Nephron progenitor cell (in vitro differentiated cells): Measurements from ENCODE around the gene TEX2.

Experiments
- DNase-seq: peaks from one replicate; pipeline ENCODE4 v3.0.0; 2021
- H3K27ac Mint-ChIP-seq: 2 replicates; pipeline ENCODE4 v1.8.0; 2021; ENCODE audit warnings: mild to moderate bottlenecking, moderate library complexity, mixed read lengths
- H3K27me3 Mint-ChIP-seq: 2 replicates; pipeline ENCODE4 v1.8.0; 2021; ENCODE audit warnings: mild to moderate bottlenecking, low read depth, mixed read lengths; ENCODE audit not compliant: poor library complexity
- H3K36me3 Mint-ChIP-seq: 2 replicates; pipeline ENCODE4 v1.8.0; 2021; ENCODE audit warnings: low read depth, mixed read lengths
- H3K4me1 Mint-ChIP-seq: 2 replicates; pipeline ENCODE4 v1.8.0; 2021; ENCODE audit warnings: mixed read lengths
- H3K4me3 Mint-ChIP-seq: 2 replicates; pipeline ENCODE4 v1.8.0; 2021; ENCODE audit warnings: mild to moderate bottlenecking, moderate library complexity, mixed read lengths
- H3K9me3 Mint-ChIP-seq: 2 replicates; pipeline ENCODE4 v1.8.0; 2021; ENCODE audit warnings: mild to moderate bottlenecking, moderate library complexity, mixed read lengths
- TF ChIP-seq, protein P1 (sequence below): fragments of 200-600 bp; sonication (generic); IDR thresholded peaks from 2 replicates; pipeline ENCODE4 v1.5.0; 2021; ENCODE audit warnings: antibody characterized with exemption

The TEX2 gene

GRCh38 chr17:64282753-64283080 lies 19.7 kb upstream of the TEX2 start:
- H3K4me3 Mint-ChIP-seq, result no peak overlapping the region
- H3K36me3 Mint-ChIP-seq, result no peaks in the 10 kb centered on the region
- H3K27ac Mint-ChIP-seq, result no peak overlapping the region
- TF ChIP-seq, protein P1, sequence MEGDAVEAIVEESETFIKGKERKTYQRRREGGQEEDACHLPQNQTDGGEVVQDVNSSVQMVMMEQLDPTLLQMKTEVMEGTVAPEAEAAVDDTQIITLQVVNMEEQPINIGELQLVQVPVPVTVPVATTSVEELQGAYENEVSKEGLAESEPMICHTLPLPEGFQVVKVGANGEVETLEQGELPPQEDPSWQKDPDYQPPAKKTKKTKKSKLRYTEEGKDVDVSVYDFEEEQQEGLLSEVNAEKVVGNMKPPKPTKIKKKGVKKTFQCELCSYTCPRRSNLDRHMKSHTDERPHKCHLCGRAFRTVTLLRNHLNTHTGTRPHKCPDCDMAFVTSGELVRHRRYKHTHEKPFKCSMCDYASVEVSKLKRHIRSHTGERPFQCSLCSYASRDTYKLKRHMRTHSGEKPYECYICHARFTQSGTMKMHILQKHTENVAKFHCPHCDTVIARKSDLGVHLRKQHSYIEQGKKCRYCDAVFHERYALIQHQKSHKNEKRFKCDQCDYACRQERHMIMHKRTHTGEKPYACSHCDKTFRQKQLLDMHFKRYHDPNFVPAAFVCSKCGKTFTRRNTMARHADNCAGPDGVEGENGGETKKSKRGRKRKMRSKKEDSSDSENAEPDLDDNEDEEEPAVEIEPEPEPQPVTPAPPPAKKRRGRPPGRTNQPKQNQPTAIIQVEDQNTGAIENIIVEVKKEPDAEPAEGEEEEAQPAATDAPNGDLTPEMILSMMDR, result no peak
- peaks cover 26% of the 10 kb centered on the region for H3K4me1 Mint-ChIP-seq
- no peak for DNase-seq
- no peaks in the 10 kb centered on the region for H3K9me3 Mint-ChIP-seq
- peaks cover 6% of the 10 kb centered on the region for H3K27me3 Mint-ChIP-seq

- TF ChIP-seq, protein P1, result peak; percentile 74
- peak; percentile 56 for DNase-seq
- H3K4me1 Mint-ChIP-seq, result peaks cover 32% of the 10 kb centered on the region
- H3K9me3 Mint-ChIP-seq, result no peaks in the 10 kb centered on the region
- no peak overlapping the region for H3K27ac Mint-ChIP-seq
- no peak overlapping the region for H3K4me3 Mint-ChIP-seq
- peaks cover 3% of the 10 kb centered on the region for H3K27me3 Mint-ChIP-seq
- no peaks in the 10 kb centered on the region for H3K36me3 Mint-ChIP-seq
Measured at GRCh38 chr17:64281962-64282752, 19.1 kb upstream of the TEX2 start.

DNA sequence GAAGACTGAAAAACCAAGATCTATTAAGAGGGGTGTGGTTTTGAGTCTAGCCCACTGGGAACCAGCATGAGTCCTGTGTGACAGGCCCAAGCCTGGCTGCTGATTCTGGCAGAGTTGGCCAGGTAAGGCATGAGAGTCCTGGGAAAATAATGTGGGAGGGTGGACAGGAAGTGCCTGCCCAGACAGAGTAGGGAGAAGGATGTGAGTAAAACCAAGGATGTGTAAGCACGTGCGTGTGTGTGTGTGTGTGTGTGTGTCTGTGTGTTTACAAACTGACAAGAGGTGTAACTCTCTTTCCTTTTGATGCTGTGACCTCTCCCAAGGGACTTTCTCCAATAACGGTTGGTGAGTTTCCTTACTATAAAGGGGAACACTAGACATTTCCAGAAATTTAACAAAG lies 15.6 kb upstream of the TEX2 start:
- no peak for DNase-seq
- TF ChIP-seq, protein P1, result no peak
- Mint-ChIP-seq H3K9me3 (no peaks in the 10 kb centered on the region), H3K27me3 (peaks cover 4% of the 10 kb centered on the region), H3K27ac (peak overlapping the region; percentile 85), H3K36me3 (no peaks in the 10 kb centered on the region), H3K4me1 (peaks cover 34% of the 10 kb centered on the region), H3K4me3 (no peak overlapping the region)

DNA sequence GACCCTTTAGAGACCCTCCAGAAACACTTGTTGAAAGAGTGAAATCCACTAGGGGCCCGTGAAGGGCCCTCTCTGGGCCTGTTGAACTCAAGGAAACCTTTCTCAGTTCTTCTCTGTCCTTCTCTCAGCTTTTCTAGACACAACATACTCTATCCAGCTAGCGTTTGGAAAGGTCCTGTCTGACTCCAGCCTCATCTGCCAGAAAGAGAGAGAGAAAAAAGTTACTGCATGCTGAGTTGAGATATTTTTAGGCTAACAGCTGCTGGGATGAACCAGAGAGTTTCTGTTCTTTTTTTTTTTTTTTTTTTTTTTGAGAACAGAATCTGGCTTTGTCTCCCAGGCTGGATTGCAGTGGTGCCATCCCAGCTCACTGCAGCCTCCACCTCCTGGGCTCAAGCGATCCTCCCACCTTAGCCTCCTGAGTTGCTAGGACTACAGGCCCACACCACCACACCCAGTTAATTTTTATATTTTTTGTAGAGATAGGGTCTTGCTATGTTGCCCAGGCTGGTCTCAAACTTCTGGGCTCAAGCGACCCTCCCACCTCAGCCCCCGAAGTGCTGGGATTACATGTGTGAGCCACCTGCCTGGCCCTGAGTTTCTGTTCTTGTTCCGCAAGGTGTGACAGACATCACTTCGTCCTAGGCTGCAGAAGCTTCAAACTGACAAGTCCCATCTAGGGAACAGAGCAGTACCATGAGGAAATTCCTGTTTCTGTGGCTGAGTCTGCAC lies 14.9 kb upstream of the TEX2 start:
- Mint-ChIP-seq H3K27ac (peak overlapping the region; percentile 85), H3K27me3 (peaks cover 4% of the 10 kb centered on the region), H3K4me3 (no peak overlapping the region), H3K36me3 (no peaks in the 10 kb centered on the region), H3K4me1 (peaks cover 34% of the 10 kb centered on the region), H3K9me3 (no peaks in the 10 kb centered on the region)
- TF ChIP-seq, protein P1, result no peak
- no peak for DNase-seq

DNA sequence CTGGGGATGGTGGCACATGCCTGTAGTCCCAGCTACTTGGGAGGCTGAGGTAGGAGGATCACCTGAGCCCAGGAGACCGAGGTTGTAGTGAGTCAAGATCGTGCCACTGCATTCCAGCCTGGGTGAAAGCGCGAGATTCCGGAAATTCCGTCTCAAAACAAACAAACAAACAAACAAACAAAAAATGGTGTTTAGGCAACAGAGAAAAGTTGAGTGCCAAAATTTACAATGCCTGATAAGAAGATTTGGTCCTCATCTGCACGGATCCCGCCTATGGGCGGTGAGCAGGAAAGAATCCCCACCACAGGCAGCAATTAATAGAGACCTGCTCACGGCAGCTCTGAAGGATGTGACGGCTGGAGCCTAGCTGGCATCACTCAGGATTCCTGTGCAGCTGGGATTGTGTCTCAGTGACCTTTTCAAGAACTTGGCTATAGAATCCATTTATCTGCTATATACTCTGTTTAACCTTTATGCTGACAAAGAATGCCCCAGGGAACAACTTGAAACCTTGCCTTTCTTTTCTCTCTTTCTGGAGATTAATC lies 14.0 kb upstream of the TEX2 start:
- Mint-ChIP-seq H3K27ac (no peak overlapping the region), H3K27me3 (peaks cover 4% of the 10 kb centered on the region), H3K9me3 (no peaks in the 10 kb centered on the region), H3K4me1 (peaks cover 34% of the 10 kb centered on the region), H3K4me3 (no peak overlapping the region), H3K36me3 (no peaks in the 10 kb centered on the region)
- no peak for DNase-seq
- TF ChIP-seq, protein P1, result no peak
